ENCODE measurements around the gene RNF130.

Gene RNF130

DNA sequence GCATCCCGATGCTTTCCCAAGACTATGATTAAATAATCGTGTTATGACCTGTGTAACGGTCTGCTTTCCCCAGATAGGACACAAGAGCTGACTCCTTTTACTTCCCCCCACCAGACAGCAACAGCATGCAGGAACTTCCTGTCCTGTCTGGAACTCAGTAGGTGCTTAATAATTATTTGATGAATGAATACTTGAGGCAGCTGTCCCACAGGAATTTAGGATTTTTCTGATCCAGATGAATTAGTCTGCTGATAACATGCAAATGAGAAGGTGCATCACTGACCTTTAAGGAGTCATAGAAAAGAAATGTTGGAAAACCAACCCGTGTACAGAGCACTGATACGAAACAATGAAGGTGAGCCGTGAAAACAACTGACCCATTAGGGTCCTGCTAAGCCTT lies 12.2 kb downstream of the RNF130 start:
- no peak for DNase-seq (ENCODE audit: low read depth in 2 of 3, low spot score in 2 of 3)

DNA sequence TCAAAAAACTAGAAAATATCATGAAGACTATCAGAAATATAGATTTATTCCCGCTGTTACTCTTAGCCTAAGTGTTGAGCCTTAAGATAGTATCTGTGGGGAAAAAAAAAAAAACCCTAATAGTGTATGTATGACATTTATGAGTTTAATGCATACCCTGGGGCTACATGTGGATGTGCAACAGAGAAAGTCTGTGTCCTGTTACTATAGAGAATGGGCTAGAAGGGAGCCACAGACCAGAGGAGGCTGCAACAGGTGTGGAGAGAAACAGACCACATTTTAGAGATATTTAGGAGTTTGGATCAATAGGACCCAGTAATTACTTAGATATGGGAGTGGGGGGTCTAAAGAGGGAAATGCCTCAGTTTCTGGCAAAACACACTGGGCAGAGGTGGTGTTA lies 15.4 kb downstream of the RNF130 start:
- no peak for DNase-seq (ENCODE audit: low read depth in 2 of 3, low spot score in 2 of 3)

DNA sequence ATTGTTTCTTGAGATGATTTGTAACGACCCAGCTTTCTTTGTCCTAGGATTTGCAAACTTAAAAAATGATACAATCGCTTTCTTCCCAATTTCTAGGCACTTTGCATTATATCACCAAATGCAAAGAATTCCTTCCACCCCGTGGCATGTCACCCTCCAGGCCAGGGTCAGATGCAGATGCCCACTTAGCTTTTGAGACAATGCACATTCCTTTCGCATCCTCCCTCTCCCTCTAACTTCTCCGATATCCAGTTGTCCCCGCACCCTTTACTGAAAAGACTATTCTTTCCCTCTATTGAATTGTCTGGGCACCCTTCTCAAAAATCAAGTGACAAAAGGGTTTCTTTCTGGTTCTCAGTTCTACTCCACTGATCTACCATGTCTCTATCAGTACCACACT lies 17.3 kb downstream of the RNF130 start:
- no peak for DNase-seq (ENCODE audit: low read depth in 2 of 3, low spot score in 2 of 3)

DNA sequence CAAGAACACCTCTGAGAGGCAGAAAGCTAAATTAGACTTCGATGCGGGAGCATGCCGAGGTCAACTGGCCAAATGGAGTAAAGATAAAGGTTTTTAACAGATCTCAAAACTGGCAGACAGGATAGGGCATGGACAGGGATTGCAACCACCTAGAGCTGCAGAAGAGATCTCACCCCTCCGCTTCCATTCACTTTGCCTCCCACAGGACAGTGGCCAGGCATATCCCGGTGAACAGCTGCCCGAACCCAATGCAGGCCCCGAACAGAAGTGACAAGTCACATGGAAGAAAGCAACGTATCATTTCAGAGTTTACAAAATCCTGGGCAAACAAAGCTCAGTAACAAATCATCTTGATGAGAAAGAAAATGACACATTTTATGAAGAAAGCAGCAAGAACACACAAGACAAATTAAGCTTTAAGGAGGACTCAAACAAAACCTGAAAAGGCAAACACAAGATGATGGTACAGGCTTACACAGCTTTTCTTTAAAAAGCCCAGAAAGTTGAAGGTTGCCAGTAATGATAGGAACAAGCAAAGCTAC lies 18.4 kb downstream of the RNF130 start:
- DNase-seq (ENCODE audit: low read depth in 2 of 3, low spot score in 2 of 3), result no peak

DNA sequence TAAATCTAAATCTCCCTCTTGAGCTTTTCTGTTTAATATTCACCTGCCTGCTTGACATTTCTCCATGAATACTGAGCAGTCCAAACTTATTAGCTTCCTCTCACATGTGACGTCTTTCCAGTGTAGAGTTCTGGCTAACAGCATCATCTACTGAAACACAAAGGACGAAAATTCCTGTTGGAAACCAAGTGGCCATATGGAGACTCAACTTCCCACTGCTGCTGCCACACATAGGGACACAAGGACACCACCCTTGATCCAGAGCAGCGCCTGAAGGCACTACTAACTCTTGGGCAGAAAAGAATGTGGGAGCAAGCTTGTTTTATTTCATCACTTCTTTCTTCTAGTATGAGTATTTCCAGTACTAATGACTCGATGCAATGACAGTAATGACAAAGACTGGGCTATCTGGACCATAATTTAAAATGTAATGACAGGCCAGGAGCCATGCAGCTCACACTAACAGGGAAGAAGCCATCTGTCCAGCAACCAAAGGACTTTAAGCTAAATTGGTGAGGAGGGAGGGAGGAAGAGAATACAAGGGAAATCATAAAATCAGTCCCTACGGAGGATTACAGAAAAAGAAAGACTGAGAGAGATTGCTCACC lies 19.2 kb downstream of the RNF130 start:
- DNase-seq (ENCODE audit: low read depth in 2 of 3, low spot score in 2 of 3), result no peak

DNA sequence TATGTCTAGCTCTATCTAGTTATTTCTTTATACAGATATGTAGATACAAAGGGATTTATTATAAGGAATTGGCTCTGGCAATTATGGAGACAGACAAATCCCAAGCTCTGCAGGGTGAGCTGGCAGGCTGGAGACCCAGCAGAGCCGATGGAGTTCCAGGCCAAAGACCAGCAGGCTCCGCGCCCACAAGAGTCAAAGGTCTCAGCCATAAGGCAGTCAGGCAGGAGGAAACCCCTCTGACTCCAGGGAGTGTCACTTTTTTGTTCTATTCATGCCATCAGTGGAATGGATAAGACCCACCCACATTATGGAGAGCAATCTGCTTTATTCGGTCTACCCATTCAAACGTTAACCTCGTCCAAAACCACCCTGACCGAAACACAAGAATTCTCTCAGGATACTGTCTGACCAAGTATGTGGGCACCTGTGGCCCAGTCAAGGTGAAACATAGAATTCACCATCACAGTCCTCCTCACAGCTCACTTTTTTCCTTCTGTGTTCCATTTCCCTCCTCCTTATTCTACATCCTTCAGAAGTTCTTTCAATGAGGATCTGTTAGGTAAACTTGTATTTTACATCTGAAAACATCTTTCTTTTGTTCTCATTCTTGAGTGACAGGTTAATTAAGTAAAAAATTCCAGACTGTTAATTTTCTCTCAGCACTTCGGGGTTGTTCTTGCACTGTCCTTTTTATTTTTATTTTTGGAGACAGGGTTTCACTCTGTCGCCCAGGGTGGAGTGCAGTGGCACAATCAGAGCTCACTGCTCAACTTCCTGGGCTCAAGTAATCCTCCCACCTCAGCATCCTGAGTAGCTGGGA lies 21.2 kb downstream of the RNF130 start:
- DNase-seq (ENCODE audit: low read depth in 2 of 3, low spot score in 2 of 3), result no peak

DNA sequence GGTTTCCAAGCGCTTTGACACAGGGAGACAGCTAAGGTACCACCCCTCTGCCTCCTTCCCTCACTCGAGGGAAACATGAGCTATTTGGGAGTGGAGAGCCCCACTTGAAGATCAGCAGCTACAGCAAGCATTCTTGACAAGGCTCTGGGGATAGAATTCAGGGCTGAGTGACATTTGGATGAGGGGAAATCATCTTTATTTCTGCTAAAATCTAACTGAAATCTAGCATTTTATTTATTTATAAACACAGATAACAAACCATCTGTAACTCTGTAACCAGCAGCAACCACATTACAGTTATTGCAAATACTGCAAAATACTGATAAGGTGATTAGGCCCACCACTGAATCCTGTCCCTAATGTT lies 22.4 kb downstream of the RNF130 start:
- no peak for DNase-seq (ENCODE audit: low read depth in 2 of 3, low spot score in 2 of 3)

DNA sequence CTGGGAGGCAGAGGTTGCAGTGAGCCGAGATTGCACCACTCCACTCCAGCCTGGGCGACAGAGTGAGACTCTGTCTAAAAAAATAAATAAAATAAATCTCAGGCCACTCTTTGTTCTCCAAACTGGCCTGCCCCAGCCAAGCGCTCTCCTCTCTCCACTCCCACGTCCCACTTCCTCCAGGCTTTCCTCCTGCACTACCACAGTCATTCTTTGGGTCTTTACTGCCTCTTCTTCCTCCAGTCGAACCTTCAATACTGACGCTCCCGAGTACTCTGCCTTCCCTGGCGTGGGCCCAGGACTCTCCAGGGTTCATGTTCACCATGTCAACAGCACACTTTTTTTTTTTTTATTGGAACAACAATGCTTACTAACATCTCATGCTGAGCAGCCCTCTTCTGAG lies 23.9 kb downstream of the RNF130 start:
- no peak for DNase-seq (ENCODE audit: low read depth in 2 of 3, low spot score in 2 of 3)

DNA sequence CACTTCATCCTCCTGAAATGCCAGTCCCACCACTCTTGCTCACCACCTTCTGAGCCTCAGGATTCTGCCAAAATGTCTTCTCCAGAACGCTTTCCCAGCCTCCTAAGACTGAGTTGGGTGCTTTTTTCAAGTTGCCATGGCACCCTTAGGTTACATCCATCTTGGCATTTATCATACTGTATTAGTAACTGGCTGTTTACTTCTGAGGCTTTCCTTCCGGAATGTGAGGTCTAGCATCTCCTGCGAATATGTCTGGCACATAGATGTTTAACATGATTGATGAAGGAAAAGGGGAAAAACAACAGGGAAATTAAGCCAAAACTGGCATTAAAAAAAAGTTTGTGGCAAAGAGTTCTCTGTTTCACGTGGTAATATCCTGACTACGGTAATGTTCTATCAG lies 24.9 kb downstream of the RNF130 start:
- no peak for DNase-seq (ENCODE audit: low read depth in 2 of 3, low spot score in 2 of 3)

DNA sequence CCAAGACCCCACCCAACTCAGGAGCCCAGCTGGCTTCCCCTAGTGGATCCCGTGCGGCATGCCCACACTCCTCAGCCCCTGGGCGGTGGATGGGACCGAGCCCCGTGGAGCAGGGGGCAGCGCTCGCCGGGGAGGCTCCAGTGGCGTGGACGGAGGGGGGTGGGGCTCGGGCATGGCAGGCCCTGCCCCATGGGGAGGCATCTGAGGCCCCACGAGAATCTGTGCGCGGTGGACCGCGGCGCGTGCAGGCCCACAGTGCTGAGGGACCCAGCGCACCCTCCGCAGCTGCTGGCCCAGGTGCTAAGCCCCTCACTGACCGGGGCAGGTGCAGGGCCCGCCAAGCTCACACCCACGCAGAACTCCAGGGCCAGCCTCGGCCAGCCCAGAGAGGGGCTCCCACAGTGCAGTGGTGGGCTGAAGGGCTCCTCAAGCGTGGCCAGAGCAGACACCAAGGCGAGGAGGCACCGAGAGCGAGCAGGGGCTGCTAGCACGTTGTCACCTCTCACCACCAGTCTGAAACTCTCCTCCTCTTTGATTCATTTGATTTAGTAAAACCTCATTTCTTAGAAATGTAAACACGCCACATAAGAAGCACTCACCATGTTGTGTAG lies 25.6 kb downstream of the RNF130 start:
- DNase-seq (ENCODE audit: low read depth in 2 of 3, low spot score in 2 of 3), result no peak

DNA sequence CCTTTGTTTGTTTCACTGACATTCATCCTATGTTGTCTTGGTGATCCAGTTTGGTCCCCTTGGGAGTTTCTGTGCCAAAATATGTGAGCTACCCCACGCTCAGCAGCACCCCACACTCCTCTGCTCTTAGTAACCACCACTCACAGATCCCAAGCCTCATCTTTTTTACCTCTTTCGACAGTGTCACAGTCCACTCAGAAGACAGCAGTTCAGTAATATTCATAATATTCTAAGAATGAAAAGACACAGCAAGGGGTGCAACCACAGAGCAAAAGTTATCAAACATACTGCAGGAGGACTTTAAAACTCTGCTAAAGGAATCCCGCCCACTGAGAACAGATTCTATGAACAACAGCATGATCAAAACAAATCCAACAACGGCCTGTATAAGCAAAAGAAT lies 28.2 kb downstream of the RNF130 start:
- no peak for DNase-seq (ENCODE audit: low read depth in 2 of 3, low spot score in 2 of 3)

DNA sequence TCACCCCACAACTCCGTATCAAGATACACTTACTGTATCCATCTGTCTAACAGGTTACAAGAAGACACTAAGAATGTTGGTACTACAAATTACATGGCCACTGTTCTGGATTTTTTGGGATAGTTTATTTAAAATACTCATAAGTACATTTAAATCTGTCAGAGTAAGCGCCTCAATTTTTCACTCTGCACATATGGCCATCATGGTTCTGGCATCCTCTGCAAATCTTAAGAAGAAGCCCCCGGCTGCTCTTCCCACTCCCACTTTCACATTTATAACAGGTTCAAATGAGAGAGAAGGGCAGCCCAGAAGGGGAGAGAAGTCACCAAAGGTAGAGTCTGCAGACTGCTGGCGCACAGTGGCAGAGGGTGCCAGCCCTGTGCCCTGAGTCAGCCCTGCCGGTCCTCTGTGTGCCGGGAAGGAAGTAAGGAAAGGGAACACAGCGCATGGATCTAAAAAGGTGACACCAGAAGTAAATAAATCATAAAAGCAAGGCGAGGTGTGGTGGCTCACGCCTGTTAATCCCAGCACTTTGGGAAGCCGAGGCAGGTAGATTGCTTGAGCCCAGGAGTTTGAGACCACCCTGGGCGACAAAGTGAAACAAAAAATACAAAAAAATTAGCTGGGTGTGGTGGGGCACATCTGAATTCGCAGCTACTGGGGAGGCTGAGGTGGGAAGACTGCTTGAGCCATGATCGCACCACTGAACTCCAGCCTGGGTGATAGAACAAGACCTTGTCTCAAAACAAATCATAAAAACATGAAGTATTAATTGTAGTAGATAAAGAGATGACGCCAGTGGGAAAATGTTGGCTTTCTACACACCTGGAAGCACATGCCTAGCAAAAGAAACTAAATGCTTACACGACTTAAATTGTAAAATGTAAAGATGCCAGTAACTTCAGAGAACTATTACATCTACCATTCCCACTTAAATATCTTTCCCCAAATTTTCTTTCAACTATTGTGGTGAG lies 30.0 kb downstream of the RNF130 start:
- DNase-seq (ENCODE audit: low read depth in 2 of 3, low spot score in 2 of 3), result no peak

DNA sequence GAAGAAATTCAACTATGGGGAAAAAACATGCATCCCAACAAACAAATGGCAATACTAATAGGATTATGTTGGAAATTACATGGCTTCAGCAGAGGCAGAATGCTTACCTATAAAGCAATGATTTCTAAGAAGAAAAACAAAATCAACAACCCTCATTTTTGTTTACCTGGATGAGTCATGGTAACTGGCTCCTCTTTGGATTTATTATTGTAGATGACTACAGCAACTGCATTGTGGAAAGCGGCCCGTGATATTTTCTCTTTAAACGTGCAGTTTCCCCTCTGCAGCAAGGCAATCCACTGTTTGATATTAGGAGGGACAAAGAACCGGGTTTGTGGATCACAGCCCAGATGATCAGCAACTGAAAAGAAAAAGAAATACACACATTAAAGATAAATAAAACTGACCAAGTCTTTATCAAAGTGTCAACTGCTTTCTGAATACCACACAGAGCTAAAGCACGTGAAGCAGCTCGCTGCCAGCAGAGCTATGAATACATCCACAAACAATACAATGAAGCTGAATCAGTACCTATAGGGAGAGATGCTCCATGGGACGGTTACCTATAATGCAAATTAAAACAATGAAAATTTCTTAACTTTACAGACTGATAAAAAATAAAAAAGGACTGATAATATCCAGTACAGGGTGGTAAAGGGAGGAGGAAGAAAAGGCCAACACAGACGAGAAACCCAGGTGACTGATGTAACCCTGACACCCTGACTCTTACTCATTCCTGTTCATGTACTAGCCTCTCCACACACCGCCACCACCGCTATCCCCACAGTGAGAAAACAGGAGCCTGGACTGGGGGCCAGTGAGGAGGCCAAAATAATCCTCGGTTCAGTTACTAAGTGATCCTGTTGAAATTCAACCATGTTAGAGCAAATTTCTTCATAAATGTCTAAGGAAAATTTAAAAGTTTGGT lies 31.0 kb downstream of the RNF130 start:
- DNase-seq (ENCODE audit: low read depth in 2 of 3, low spot score in 2 of 3), result no peak

DNA sequence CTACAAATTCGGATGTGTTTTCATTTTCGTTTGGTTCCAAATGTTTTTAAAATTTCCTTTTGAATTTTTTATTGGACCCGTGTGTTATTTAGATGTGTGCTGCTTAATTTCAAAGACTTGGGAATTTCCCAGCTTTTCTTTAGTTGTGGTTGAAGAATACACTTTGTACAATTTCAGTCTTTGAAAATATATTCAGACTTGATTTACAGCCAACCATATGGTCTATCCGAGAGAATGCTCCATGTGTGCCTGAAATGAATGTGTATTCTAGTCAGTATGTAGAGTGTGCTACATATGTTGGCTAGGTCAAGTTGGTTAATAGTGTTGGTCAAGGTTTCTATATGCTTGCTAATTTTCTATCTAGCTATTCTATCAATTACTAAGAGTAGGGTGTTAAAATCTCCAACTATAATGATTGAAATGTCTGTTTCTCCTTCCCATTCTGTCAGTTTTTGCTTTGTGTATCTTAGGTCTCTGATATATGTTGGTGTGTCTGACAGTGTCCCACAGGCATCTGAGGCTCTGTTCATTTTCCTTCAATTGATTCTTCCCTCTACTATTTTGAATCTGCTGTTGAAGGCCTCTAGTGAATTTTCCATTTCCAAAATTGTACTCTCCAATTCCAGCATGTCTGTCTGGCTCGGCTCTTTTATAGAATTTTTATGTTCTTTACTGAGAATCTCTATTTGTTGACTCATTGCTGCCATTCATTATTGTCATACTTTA lies 36.2 kb downstream of the RNF130 start:
- DNase-seq (ENCODE audit: low read depth in 2 of 3, low spot score in 2 of 3), result no peak

DNA sequence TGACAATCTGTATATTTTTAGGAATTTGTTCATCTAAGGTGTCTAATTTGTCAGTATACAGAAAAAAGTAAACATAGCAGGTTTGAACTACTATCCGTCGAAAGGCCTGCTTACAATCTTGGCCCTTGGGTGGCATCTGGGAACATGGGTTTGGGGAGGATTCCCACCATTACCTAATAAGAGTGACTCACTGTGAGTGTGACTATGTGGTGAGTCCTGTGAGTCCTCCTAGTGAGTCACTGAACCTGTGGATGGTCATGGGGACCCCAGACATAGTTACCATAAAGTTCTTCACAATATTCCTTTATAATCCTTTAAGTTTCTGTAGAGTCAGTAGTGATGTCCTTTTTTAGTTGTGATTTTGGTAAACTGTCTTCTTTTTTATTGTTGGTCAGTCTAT lies 37.0 kb downstream of the RNF130 start:
- DNase-seq (ENCODE audit: low read depth in 2 of 3, low spot score in 2 of 3), result no peak

DNA sequence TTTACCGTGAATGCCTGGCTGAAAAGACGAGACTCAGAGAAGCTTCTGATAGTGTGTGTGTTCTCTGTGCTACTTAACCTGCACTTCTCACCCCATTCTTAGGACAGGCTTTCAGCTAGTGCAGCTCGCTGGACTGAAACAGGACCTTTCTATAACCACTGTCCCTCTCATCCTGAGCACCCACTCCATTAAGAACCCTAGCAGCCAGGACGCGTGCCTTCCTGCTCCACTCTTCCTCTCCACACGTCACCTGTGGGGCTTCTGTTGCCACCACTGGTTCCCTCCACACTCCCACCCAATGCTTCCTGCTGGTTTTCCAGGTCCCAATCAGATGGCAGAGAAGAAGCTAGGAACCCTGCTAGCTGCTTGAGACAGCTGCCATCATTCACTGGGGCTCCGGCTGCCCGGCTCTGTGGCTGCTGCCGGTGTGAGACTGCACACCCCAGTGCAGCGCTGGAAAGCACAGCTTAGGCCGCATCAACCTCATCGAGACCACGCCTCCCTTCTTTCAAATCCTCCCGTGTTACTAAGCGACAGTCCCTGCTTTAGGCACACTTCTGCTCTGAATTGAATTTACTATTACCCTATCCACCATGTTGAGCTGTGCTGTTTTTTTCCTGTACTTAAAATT lies 44.0 kb downstream of the RNF130 start:
- DNase-seq (ENCODE audit: low read depth in 2 of 3, low spot score in 2 of 3), result no peak

DNA sequence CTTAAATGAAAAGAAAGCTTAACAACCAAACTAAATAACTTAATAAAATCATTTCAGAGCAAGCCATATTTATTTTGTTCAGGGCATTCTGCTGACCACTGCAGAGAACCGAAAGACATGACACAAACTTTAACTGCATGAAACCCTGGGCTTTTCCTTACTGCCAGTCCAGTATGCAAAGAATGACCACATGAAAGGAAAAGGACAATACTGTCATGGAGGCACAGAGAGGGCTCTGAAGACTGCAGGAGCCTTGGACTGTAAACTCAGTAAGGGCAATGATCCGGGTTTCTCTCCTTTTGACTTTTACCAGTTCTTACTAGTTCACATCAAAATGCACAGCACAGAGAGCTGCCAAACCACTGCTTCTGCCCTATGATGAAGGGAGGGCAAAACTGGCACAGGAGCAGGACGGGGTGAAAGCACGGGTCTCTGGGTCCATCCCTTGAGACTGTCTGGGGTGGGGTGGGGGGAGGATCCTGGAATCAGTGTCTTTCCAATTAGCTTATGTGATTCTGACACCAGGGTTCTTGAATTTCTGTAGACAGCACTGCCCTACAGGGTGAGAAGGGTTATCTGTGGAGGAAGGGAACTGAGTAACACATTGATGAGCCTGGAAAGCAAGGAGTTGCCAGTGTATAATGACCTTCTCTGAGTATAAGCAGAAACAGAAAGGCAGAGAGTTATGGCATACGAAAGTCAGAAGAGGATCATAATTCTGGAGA lies 44.7 kb downstream of the RNF130 start:
- no peak for DNase-seq (ENCODE audit: low read depth in 2 of 3, low spot score in 2 of 3)

DNA sequence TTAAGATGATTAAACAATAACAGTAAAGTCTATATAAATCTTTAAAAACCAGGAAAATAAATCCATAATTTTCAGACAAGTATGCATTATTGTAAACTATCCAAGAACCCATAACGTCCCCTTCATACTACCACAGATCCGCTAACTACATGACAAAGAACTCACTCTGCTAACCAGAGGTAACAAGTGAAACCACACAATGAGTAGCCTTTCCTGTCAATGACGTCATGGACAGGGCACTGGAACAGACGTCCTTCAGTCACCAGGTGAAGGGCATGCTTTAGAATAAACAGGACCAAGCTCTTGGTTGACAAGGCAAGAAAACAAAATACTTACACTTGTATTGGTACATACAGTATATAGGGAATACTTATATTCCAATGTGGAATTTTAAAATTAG lies 45.2 kb downstream of the RNF130 start:
- no peak for DNase-seq (ENCODE audit: low read depth in 2 of 3, low spot score in 2 of 3)

Measured in activated CD8-positive, alpha-beta memory T cell treated with anti-CD3 and anti-CD28 coated beads for 48 hours (primary cell).